ENCODE results near the gene PRKG1.

GRCh38 chr10:51602326-51602725, 528.0 kb downstream of the PRKG1 start:
- TF ChIP-seq POLR2A (IDR thresholded peaks at IDR 0.05; ENCODE audit: low read depth, low read length) (no peak), TAF1 (IDR thresholded peaks at IDR 0.05; ENCODE audit: borderline replicate concordance, low read depth, low read length) (no peak), POLR2AphosphoS5 (IDR thresholded peaks at IDR 0.05; ENCODE audit: low read depth, low read length) (no peak)
